ENCODE measurements around the gene LITAFD.
"Not testable (repeated sequence)": the region's sequence is repeated elsewhere in the genome, so short reads cannot be mapped to it uniquely, and the experiment has no call there.

Gene LITAFD

GRCh38 chr16:8873866-8874195, 8.3 kb upstream of the LITAFD start:
- DNase-seq: not testable (repeated sequence)

DNA sequence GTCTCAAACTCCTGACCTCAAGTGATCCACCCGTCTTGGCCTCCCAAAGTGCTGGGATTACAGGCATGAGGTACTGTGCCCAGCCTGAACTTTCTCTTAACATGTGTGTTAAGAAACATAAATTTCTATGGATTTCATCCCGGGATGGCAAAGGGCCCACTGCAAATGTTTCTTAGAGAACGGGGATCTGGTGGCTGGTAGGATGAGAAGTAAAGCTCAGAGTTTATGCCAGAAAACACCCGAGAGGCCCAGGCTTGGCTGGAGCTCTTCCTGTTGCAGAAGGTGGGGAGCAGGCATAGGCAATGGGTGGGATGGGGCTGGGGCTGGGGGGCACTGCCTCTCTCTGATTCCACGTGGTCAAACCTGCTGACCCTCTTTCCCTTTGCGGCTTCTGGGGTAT, 7.8 kb upstream of the LITAFD start:
- DNase-seq: no peak

- not testable (repeated sequence) for DNase-seq
Measured at GRCh38 chr16:8875317-8875716, 6.8 kb upstream of the LITAFD start.

DNA sequence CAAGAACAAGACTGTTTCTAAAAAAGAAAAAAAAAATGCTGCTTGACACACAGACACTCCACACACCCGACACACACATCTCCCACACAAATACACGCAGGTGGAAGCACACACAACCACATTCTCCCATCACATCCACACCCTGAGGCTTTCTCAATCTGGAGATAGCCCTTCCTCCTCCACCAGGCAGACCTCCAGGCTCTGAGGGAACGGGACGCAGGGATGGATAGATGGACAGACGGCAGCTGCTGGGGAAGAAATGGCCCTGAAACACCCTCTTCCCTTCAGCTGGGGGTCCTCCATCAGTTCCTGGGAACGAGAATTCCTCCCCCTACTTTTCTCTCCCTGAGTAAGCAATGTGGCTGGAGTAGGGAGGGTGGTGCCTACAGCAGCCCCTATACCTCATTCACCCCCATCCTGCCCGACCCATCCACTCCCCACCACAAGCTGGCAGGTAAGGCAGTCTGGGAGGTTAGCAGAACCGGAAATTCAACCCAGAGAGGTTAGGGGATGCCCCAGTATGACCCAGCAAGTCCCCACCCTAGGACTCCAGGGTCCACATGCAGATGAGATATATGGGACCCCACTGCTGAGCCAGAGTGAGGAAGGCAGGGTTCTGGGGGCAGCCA, 4.1 kb upstream of the LITAFD start:
- DNase-seq: no peak

- DNase-seq: no peak
Measured at GRCh38 chr16:8878523-8878911, 3.6 kb upstream of the LITAFD start.

- no peak for DNase-seq
Measured at GRCh38 chr16:8880839-8881510, 1.2 kb upstream of the LITAFD start.

DNA sequence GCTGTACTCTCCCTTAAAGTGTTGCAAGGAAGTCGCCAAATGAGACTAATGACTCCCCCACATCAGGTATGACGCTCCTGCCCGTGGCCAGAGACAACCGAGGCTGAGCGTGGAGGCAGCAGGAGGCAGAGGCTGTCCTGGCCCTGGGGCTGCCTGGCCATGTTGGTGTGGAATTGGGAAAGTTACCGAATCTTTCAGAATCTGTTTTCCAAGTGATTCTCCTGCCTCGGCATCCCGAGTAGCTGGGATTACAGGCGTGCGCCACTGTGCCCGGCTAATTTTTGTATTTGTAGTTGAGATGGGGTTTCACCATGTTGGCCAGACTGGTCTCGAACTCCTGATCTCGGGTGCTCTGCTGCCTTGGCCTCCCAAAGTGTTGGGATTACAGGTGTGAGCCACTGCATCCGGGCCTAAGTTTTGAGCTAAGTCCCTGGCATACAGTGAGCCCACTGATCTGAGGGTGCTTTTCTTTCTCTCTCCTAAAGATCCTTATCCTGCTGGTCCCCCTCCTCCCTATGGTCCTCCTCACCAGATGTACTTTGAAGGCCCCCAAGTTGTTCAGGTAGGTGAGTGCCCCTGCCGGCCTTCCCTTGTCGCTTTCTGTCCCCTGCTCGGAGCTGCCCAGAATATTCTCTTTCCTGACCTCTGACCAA, 700 bp downstream of the LITAFD start:
- no peak for DNase-seq

DNA sequence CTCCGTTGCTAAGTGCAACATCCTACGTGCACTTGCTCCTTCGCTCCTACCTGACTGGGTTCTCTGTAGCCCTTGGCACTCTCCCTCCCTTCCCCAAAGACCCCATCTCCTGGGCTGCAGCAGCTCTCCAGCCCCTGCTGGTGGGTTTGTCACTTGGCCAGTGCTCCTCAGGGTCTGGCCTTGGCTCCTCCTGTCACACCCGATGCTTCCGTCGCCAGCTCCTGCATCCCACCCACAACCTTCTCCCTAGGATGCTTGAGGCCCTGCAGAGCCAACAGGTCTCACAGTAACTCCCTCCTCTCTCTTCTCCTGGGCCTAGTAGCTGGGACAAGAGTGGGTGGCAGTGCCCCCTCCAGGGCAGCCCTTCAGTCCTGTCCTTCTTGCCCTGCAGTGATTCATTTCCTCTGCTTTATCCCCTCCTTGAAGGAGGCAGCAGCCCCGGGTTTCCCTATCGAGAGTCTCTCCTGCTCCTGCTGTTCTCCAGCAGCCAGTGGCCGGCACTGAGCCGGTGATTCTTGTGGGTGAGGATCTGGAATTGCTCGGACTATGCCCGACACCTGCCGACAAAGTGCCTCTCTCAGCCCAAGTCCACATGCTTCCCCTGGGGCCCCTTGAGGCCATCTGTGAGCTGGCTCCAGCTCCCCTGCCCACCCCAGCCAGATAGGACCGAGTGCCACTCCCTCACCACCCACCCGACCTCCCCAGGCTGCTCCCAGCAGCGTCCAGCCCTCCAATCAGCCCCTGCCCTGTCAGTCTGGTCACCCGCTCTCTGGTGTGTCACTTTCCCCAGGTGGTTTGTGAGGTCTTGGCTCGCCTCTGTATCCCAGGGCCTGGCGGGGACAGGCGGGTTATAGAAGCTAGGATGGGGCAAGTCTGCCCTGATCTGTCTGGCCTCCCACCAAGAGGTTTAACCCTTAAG, 3.8 kb downstream of the LITAFD start:
- no peak for DNase-seq

DNA sequence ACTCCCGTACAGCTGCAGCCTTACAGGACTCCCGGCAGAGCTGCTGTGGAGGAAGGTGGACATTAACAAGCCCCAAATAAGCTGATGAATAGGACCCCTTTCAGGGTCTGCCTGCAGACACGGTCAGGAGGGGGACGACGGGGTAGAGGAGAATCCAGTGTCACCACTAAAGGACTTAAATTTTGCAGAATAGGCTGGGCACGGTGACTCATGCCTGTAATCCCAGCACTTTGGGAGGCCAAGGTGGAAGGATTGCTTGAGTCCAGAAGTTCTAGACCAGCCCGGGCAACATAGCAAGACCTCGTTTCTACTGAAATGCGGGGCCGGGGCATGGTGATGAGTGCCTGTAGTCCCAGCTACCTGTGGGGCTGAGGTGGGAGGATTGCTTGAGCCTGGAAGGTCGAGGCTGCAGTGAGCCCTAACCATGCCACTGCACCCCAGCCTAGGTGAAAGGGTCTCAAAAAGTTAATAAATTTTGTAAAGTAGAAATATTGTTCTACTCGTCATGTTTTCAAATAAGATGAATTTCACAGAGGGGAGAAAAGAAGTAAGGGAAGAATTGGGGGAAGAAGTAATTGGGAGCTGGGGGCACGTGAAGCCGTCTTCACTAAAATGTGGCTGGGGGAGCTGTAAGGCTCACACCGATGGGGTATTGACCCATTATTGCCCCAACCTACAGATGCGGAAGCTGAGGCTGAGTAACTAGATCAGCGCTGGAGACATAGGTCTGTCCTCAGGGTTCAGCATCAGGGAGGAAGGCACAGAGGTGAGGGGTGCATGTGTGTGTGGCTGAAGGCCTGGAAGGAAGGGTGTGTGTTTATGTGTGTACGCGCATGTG, 4.7 kb downstream of the LITAFD start:
- no peak for DNase-seq

DNA sequence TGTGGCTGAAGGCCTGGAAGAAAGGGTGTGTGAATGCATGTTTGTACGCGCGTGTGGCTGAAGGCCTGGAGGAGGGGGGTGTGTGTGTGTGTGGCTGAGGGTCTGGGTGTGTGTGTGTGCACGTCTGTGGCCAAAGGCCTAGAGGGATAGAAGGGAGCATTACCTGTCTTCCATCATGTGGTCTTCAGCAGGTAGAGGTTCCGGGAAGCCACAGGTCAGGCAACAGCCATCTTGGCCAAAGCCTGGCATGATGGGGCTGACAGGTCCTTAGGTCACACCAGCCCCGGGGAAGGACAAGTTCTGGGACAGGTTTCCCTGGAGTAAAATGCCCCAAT, 5.2 kb downstream of the LITAFD start:
- no peak for DNase-seq

DNA sequence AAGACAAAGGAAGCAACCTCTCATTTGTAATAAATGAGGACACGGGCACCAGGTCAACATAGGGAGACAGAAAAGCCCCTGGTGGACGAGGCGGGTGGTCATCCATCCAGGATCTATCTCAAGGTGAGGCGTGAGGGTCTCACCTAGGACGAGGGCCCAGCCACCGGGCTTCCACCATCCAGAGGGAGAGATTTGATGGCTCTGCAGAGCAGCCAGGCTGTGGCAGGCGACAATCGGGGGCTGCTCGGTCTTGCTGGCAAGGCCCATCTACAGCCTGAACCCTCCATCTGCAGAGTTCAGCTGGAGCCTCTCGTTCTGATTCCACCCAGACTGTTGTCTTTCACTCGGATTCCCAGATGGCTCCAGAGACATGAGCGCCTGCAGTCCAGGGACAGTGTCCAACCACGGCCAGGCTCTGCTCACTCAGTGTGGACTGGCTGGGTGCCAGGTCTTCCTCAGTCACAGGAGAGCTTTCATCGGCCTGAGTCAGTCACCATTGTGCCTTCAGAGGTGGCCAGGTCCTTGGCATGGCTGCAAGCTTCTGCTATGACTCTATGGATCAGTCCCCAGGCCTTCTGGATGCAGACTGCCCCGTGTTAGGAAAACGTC, 5.9 kb downstream of the LITAFD start:
- no peak for DNase-seq

DNA sequence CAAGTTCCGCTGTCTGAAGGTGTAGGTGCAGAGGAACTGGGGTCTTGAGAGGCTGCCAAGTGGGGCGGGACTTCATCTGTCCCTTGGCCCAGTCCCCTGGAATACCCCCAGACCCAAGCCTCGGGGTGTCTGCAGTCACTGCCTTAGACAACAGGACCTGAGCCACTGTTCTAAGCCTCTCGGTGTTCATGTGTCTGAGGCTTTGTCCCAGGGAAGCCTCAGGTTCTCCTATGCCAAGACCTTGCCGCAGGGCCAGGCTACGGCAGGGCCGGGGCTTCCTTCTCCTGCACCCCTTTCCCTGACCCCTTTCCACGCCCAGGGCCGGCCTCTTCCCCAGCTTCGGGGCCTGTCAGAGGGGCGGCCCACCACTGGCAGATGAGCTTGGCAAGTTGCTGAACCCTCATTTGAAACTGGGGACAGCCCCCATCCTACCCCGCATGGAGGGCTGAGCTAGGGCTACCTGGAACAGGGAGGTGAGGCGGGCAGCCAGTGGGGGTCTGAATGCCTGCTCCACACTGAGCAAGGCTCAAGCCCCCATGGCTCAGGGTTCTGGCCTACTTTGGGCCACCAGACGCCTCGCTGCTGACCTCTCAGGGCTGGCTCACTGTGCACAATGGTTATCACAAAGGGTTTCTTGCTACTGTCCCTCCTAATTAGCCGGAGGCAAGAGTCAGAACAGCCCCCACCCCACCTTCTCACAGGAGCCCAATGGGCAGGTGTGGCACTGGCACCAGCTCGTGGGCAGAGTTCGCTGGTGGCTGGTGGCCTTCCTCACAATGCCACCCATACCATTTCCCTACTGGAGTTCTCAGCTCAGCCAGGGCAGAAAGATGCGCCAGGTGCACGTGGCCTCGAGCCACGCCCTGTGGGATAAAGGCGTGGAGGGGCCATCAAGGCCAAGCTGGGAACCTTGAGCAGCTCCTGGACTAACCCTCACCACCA, 7.1 kb downstream of the LITAFD start:
- DNase-seq: no peak

GRCh38 chr16:8889893-8890548, 7.9 kb downstream of the LITAFD start:
- no peak for DNase-seq

- DNase-seq: no peak
Measured at GRCh38 chr16:8890549-8890921, 8.4 kb downstream of the LITAFD start.

DNA sequence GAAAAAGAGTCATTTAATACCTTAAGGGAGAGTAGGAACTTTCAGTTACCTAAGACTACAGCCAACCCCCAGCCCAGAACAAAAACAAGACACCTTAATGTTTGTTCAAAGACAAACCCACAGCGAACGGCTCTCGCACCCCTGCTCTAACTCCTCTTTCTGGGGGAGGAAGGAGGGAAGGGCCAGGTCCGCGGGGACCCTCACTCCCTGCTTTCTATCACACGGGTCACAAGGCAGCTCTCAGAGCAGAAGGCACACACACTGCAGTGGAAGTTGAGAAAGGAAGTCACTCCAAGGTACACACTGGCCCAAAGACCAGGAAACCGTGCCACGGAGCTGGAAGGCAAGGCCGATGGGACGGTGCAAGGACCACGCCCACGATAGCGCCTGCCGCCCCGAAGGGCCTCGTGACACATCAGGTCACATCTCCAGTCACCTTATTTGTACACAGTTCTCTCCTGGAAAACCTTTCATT, 10.0 kb downstream of the LITAFD start:
- DNase-seq: no peak

DNA sequence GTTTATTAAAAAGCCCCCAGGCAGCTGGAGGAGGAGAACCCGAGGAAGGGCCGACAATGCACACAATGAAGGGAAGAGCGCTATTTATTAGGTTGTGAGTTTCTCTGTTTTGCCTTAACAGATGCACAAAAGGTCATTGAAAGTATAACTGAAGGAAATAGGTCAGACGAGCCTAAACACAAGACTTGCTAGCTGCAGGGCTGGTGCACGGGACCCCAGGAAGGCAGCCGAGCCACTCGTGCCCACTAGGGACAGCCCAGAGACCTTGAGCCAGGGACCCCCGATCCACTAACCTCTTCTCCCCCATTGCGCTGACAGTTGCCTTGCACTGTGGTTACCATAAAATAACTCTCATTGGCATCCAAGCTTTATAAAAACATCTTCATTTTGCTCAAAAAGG, 11.3 kb downstream of the LITAFD start:
- DNase-seq: no peak

GRCh38 chr16:8893976-8894690, 12.0 kb downstream of the LITAFD start:
- DNase-seq: no peak

DNA sequence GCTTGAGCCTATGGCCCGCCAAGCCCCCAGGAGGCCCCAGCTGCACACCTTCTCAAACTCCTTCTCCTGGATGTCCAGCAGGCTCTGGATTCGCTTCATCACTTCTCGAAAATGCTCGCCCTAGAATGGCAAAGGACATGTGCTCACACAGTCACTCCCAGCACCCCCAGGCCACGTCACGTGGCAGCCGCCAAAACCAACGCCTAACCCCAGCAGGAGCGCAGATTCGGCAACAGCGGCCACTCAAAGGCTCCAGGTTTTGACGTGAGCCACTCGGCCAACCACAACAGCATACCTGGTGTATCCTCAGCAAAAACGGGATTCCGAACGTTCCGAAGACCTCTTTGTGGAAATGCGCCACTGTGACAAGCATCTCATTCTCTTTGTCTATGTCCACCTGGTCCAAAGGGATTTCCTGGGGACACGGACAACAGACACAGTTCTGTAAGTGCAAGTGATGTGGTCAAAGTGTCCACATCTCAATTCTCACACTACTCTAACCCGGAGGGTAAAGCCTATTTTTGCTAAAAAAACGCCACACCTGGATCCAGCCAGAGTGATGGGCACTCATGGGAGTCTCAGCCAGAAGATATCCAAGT, 12.7 kb downstream of the LITAFD start:
- DNase-seq: no peak

DNA sequence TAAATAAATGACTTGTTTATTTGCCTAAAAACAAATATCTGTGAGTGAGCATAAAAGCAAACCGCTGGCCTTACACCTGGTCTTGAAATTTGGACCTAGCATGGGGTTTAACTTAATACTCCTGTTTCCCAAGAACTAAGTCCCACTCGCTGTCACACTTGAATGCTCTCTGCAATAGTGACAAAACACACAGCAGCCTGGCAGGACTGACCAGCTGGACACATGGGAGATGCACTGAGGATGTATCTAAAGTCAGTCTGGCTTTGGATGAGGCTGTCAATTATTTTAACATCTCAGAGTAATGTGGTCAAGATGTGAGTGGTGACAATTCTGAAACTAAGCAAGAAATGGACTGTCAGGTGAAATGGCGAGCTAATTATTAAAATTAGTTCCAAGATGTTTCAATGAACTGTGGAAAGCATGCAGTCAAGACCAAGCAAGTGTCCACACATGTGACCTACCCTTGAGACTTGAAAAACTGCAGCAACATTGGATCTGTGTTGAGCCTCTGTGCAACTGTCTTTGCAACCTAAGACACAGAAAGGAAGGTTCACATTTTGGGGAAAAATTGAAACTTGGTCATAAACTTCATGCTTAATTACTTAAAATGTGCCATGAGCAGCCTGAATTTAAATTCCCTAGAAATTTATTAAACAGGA, 16.6 kb downstream of the LITAFD start:
- no peak for DNase-seq
